Measurements from ENCODE around the gene RWDD3.

The RWDD3 gene

GRCh38 chr1:95201905-95202304 lies 32.1 kb upstream of the RWDD3 start:
- in situ Hi-C loops (cut with MboI; ENCODE audit: low pct_unique_long_range_greater_than_20kb, low sequenced_read_pairs, unreplicated experiment) = no loop called here
- DNase-seq (ENCODE audit: low spot score) = no peak
- TF ChIP-seq CTCF (IDR thresholded peaks at IDR 0.05; ENCODE audit: extremely low read depth, insufficient read depth, missing control alignments) = no peak

- in situ Hi-C loops (cut with MboI; ENCODE audit: low pct_unique_long_range_greater_than_20kb, low sequenced_read_pairs, unreplicated experiment) = no loop called here
- no peak for TF ChIP-seq CTCF (IDR thresholded peaks at IDR 0.05; ENCODE audit: extremely low read depth, insufficient read depth, missing control alignments)
- no peak for DNase-seq (ENCODE audit: low spot score)
These were observed 30.0 kb upstream of the RWDD3 start for GRCh38 chr1:95203908-95204437.

GRCh38 chr1:95206514-95206913 lies 27.5 kb upstream of the RWDD3 start:
- no peak for TF ChIP-seq CTCF (IDR thresholded peaks at IDR 0.05; ENCODE audit: extremely low read depth, insufficient read depth, missing control alignments)
- in situ Hi-C loops (cut with MboI; ENCODE audit: low pct_unique_long_range_greater_than_20kb, low sequenced_read_pairs, unreplicated experiment) = no loop called here

GRCh38 chr1:95207223-95207935 lies 26.6 kb upstream of the RWDD3 start:
- in situ Hi-C loops (cut with MboI; ENCODE audit: low pct_unique_long_range_greater_than_20kb, low sequenced_read_pairs, unreplicated experiment) = no loop called here
- no peak for DNase-seq (ENCODE audit: low spot score)
- TF ChIP-seq CTCF (IDR thresholded peaks at IDR 0.05; ENCODE audit: extremely low read depth, insufficient read depth, missing control alignments) = no peak

More at GRCh38 chr1:95206514-95206913, 27.5 kb upstream of the RWDD3 start:
- DNase-seq (ENCODE audit: low spot score) = no peak

GRCh38 chr1:95208876-95209275 lies 25.1 kb upstream of the RWDD3 start:
- TF ChIP-seq CTCF (IDR thresholded peaks at IDR 0.05; ENCODE audit: extremely low read depth, insufficient read depth, missing control alignments) = no peak
- no peak for DNase-seq (ENCODE audit: low spot score)
- in situ Hi-C loops (cut with MboI; ENCODE audit: low pct_unique_long_range_greater_than_20kb, low sequenced_read_pairs, unreplicated experiment) = no loop called here

GRCh38 chr1:95209291-95209690 lies 24.7 kb upstream of the RWDD3 start:
- DNase-seq (ENCODE audit: low spot score) = no peak
- in situ Hi-C loops (cut with MboI; ENCODE audit: low pct_unique_long_range_greater_than_20kb, low sequenced_read_pairs, unreplicated experiment) = no loop called here
- TF ChIP-seq CTCF (IDR thresholded peaks at IDR 0.05; ENCODE audit: extremely low read depth, insufficient read depth, missing control alignments) = no peak
